ENCODE results near the gene HYLS1. TPM values are rescaled to one million over a fixed set of nuclear protein-coding genes. Genes with fewer than 3 reads are reported as not detected.

The HYLS1 gene
- total RNA-seq, 4 donors from 2014 or later: 0.26 to 10.9 (median 4.2) TPM

DNA sequence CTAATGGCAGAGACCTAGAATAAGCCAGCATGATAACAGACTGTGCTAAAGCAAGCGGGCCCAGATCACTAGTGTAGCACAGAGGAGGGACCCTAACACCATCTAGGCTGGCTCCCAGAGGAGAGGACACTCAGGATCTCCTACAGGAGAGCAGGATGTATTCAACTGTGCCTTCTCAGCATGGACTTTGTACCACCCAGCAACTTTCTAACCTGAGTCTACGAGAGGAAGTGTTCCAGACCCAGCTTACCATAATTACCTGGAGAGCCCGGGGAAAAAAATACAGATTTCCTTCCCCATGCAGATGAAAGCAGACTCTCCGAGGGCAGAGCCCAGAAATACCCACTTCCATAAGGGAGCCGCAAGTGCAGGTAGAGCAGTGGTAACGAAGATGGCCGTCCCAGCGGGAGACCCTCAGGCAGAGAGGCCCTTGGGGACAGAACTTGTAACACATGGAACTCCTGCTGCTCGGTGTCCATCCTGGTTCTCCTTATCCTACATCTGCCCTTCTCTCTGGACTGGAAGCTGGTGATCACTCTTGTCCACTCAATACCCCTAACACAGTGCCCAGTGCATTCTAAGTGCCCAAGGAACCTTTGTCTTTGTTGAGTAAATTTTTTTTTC is 37.0 kb downstream of the HYLS1 start:
- TF ChIP-seq POLR2A (IDR thresholded peaks at IDR 0.05): no peak
- TF ChIP-seq, protein P1, sequence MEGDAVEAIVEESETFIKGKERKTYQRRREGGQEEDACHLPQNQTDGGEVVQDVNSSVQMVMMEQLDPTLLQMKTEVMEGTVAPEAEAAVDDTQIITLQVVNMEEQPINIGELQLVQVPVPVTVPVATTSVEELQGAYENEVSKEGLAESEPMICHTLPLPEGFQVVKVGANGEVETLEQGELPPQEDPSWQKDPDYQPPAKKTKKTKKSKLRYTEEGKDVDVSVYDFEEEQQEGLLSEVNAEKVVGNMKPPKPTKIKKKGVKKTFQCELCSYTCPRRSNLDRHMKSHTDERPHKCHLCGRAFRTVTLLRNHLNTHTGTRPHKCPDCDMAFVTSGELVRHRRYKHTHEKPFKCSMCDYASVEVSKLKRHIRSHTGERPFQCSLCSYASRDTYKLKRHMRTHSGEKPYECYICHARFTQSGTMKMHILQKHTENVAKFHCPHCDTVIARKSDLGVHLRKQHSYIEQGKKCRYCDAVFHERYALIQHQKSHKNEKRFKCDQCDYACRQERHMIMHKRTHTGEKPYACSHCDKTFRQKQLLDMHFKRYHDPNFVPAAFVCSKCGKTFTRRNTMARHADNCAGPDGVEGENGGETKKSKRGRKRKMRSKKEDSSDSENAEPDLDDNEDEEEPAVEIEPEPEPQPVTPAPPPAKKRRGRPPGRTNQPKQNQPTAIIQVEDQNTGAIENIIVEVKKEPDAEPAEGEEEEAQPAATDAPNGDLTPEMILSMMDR (IDR thresholded peaks at IDR 0.05): no peak
- no peak overlapping the region for H3K4me3 ChIP-seq
- intact Hi-C loops (cut with DNase I; ENCODE audit: low total_unique reads): loop anchor here (5.0 kb wide), 1 partner anchor 268 kb away; no protein-coding TSS in a partner anchor
- H3K36me3 ChIP-seq: no peaks in the 10 kb centered on the region
- no peak overlapping the region for H3K27ac ChIP-seq
- DNase-seq: no peak
- no peaks in the 10 kb centered on the region for H3K4me1 ChIP-seq
- H3K27me3 ChIP-seq: no peaks in the 10 kb centered on the region
- no peaks in the 10 kb centered on the region for H3K9me3 ChIP-seq

DNA sequence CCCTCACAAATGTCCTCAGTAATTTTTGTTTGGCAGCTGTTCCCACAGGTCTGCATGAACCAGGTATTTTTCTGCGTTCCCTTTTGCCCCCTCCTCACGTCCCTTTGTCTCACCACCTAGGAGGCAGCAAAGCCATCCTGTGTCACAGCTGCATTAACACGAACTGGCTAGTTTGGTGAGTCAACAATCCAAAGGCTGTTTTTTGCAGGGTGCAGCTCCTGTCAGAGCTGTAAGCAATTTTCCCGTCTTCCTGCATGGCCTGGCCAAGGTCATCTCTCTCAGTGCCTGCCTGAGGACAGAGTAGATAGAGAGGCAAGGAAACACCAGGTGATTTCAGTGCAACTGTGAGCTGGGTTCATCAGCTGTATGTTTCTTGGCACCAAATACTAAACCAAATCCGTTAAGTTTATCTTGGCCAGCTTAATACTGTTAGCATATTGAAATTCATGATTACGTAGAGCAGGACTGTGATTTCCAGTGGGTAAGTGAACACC is 37.8 kb downstream of the HYLS1 start:
- H3K4me1 ChIP-seq: no peaks in the 10 kb centered on the region

DNA sequence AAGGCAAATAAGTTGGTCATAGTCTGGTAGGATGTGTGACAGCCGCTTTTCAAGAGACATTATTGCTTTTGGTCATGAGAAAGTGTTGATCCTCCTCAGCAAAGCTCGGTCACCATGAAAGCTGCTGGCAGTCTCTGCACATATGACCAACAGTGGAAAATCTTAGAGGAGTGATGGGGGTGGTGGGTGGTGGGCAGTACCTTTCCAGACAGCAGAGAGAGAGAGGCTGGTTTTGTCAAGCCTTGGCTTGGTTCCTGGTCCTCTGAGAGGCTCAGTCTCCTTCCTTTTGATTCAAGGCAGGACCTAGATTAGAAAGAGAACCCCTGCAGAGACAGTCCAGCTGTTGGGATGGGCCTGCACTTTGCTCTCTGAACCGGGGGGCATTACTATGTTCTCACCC is 38.3 kb downstream of the HYLS1 start:
- H3K4me3 ChIP-seq: no peak overlapping the region
- H3K4me1 ChIP-seq: no peaks in the 10 kb centered on the region
- intact Hi-C loops (cut with DNase I; ENCODE audit: low total_unique reads): no loop called here
- H3K36me3 ChIP-seq: no peaks in the 10 kb centered on the region
- DNase-seq: no peak
- TF ChIP-seq, protein P1 (IDR thresholded peaks at IDR 0.05): no peak
- TF ChIP-seq POLR2A (IDR thresholded peaks at IDR 0.05): no peak
- H3K27ac ChIP-seq: no peak overlapping the region
- H3K9me3 ChIP-seq: no peaks in the 10 kb centered on the region
- no peaks in the 10 kb centered on the region for H3K27me3 ChIP-seq

More for the DNA sequence above, 37.8 kb downstream of the HYLS1 start:
- no peak overlapping the region for H3K4me3 ChIP-seq
- no peak for TF ChIP-seq POLR2A (IDR thresholded peaks at IDR 0.05)
- TF ChIP-seq, protein P1 (IDR thresholded peaks at IDR 0.05): no peak
- H3K9me3 ChIP-seq: no peaks in the 10 kb centered on the region
- no peaks in the 10 kb centered on the region for H3K27me3 ChIP-seq
- no peak for DNase-seq
- intact Hi-C loops (cut with DNase I; ENCODE audit: low total_unique reads): no loop called here
- H3K27ac ChIP-seq: no peak overlapping the region
- no peaks in the 10 kb centered on the region for H3K36me3 ChIP-seq

DNA sequence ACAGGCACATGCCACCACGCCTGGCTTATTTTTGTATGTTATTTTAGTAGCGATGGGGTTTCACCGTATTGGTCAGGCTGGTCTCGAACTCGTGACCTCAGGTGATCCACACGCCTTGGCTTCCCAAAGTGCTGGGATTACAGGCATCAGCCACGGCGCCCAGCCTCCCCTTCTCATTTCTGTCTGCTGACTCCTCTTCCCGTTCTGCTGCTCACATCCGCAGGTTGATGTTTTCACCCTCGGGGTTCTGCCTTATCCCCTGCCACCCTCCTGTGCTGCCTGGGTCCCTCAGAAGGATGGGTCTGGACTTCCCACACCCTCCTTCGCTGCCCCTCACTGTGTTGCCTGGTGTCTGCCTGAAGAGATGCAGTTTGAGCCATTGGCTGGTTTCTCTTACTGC is 39.2 kb downstream of the HYLS1 start:
- H3K4me1 ChIP-seq: no peaks in the 10 kb centered on the region
- no peaks in the 10 kb centered on the region for H3K27me3 ChIP-seq
- TF ChIP-seq, protein P1 (IDR thresholded peaks at IDR 0.05): no peak
- TF ChIP-seq POLR2A (IDR thresholded peaks at IDR 0.05): no peak
- H3K36me3 ChIP-seq: no peaks in the 10 kb centered on the region
- no peaks in the 10 kb centered on the region for H3K9me3 ChIP-seq
- no peak overlapping the region for H3K4me3 ChIP-seq
- DNase-seq: no peak
- intact Hi-C loops (cut with DNase I; ENCODE audit: low total_unique reads): no loop called here
- no peak overlapping the region for H3K27ac ChIP-seq

DNA sequence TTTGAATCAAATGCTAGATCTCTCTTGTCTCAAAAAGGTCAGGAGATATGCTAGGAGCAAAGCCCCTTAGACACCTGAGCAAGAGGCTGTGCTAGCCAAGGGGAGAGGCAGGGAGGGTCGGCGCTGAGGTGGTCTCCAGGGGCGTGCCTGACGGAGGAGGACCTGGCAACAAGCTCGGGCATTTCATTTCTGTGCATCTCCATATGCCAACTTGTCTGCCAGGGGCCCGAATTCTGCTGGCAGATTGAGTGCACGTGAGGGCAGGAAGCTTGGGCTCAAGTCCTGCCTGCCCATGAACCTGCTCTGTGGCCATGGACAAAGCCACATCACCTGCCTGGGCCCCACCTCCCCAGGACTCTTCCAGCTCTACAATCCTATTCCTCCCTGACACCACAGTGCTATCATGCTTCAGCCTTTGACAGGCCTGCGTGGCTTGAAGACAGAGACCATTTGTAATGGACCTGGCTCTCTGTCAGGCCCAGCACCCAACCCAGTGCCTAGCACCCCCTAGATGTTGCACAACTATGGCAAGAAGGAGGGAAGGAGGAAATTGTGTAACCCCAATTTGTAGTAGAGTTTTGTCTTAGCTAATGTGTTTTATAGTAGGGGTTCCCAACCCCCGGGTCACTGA is 42.1 kb downstream of the HYLS1 start:
- Histone ChIP-seq H3K27ac (peak overlapping the region; percentile 8 to 34), H3K36me3 (no peaks in the 10 kb centered on the region), H3K27me3 (no peaks in the 10 kb centered on the region), H3K4me3 (no peak overlapping the region), H3K9me3 (no peaks in the 10 kb centered on the region), H3K4me1 (no peaks in the 10 kb centered on the region)
- DNase-seq: no peak
- no peak for TF ChIP-seq POLR2A (IDR thresholded peaks at IDR 0.05)
- TF ChIP-seq, protein P1 (IDR thresholded peaks at IDR 0.05): no peak
- intact Hi-C loops (cut with DNase I; ENCODE audit: low total_unique reads): no loop called here
